ENCODE results near the gene TES.

TES gene

GRCh38 chr7:116194115-116194514, 16.2 kb upstream of the TES start:
- DNase-seq = no peak

- no peak for DNase-seq
These were observed 14.9 kb upstream of the TES start for GRCh38 chr7:116195451-116195850.

GRCh38 chr7:116196947-116197346, 13.4 kb upstream of the TES start:
- DNase-seq = no peak

- no peak for DNase-seq
These were observed 13.0 kb upstream of the TES start for GRCh38 chr7:116197360-116197759.

- no peak for DNase-seq
These were observed 11.5 kb upstream of the TES start for GRCh38 chr7:116198748-116199410.

GRCh38 chr7:116200963-116201362, 9.4 kb upstream of the TES start:
- no peak for DNase-seq

GRCh38 chr7:116206141-116206540, 4.2 kb upstream of the TES start:
- no peak for DNase-seq

GRCh38 chr7:116208919-116209318, 1.4 kb upstream of the TES start:
- DNase-seq = no peak

GRCh38 chr7:116209561-116210070, 723 bp upstream of the TES start:
- DNase-seq = no peak

- DNase-seq = peak; percentile 77 to 85
These were observed 920 bp downstream of the TES start for GRCh38 chr7:116211006-116211912.

- no peak for DNase-seq
These were observed 1.7 kb downstream of the TES start for GRCh38 chr7:116211913-116212596.

GRCh38 chr7:116212869-116213268, 2.5 kb downstream of the TES start:
- DNase-seq = no peak

GRCh38 chr7:116213361-116214130, 3.2 kb downstream of the TES start:
- no peak for DNase-seq

- no peak for DNase-seq
These were observed 4.6 kb downstream of the TES start for GRCh38 chr7:116214921-116215320.

GRCh38 chr7:116215551-116215950, 5.2 kb downstream of the TES start:
- DNase-seq = no peak

- no peak for DNase-seq
These were observed 6.7 kb downstream of the TES start for GRCh38 chr7:116216956-116217571.

- DNase-seq = no peak
These were observed 7.8 kb downstream of the TES start for GRCh38 chr7:116218051-116218645.

GRCh38 chr7:116218747-116219146, 8.4 kb downstream of the TES start:
- DNase-seq = no peak

- no peak for DNase-seq
These were observed 8.9 kb downstream of the TES start for GRCh38 chr7:116219288-116219687.

- no peak for DNase-seq
These were observed 9.5 kb downstream of the TES start for GRCh38 chr7:116219834-116220233.

- DNase-seq = no peak
These were observed 12.2 kb downstream of the TES start for GRCh38 chr7:116222501-116222900.

GRCh38 chr7:116223588-116223987, 13.2 kb downstream of the TES start:
- DNase-seq = no peak

Data from CD4-positive, alpha-beta T cell treated with Interferon alpha-2 for 1 hour (primary cell).